ENCODE results near the gene SLC34A1. TPM values are rescaled to one million over a fixed set of nuclear protein-coding genes. Genes with fewer than 3 reads are reported as not detected.
"Not testable (repeated sequence)": the region's sequence is repeated elsewhere in the genome, so short reads cannot be mapped to it uniquely, and the experiment has no call there.

The SLC34A1 gene
- total RNA-seq, 1 donor from 2014 or later, result not detected

DNA sequence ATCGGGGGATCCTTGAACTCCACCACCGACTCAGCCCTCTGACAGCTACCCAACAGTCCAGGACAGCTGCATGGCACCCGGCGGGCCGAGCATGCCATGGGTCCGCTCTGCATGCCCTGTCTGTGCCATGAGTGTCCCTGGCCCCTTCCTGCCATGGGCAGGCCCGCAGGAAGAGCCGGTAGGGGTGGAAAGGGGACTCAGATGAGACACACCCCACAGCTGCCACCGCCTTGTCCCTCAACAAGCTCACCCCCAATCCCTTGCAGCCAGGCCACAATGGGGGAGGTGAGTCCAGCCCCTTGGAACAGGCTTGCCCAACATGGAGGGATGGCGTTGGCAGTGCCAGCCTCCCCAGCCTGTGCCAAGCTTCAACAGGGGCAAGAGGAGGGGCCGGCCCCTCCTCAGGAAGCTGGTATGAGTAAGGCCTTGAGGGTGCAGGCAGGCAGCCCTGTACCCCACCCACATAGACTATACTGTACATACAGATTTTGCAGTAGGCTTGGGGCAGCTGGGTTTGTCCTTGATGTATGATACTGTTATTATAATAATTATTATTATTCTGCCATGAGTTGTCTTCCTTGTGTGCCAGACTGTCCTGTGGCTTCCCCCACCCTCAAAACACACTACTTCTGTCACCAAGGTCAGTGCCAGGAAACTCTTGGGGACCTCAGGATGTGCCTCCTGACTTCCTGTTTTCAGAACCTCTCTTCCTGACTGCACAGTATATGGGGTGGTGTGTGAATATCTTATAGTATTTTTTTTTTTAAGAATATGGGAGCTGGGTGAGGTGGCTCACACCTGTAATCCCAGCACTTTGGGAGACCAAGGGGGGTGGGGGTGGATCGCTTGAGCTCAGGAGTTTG is 12.0 kb upstream of the SLC34A1 start:
- peak overlapping the region; percentile 86 for H3K4me3 ChIP-seq (ENCODE audit: low read depth, low read length)
- TF ChIP-seq, protein P1, sequence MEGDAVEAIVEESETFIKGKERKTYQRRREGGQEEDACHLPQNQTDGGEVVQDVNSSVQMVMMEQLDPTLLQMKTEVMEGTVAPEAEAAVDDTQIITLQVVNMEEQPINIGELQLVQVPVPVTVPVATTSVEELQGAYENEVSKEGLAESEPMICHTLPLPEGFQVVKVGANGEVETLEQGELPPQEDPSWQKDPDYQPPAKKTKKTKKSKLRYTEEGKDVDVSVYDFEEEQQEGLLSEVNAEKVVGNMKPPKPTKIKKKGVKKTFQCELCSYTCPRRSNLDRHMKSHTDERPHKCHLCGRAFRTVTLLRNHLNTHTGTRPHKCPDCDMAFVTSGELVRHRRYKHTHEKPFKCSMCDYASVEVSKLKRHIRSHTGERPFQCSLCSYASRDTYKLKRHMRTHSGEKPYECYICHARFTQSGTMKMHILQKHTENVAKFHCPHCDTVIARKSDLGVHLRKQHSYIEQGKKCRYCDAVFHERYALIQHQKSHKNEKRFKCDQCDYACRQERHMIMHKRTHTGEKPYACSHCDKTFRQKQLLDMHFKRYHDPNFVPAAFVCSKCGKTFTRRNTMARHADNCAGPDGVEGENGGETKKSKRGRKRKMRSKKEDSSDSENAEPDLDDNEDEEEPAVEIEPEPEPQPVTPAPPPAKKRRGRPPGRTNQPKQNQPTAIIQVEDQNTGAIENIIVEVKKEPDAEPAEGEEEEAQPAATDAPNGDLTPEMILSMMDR (conservative IDR thresholded peaks at IDR 0.05; ENCODE audit: low read depth, low read length), result no peak
- DNase-seq (ENCODE audit: low read depth), result no peak

DNA sequence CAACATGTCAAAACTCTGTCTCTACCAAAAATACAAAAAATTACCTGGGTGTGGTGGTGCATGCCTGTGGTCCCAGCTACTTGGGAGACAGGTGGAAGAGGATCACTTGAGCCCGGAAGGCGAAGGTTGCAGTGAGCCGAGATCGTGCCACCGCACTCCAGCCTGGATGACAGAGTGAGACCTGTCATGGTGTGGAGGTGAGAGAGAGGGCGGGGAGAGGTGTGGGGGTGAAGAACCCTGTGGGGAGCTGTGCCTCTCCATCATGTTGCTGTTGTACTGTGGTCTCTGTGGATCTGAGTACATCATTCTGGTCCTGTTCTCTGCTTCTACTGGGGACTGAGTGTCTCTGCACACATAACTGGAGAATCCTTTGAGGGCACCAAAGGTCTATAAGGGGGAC is 11.3 kb upstream of the SLC34A1 start:
- H3K4me3 ChIP-seq (ENCODE audit: low read depth, low read length), result no peak overlapping the region
- TF ChIP-seq, protein P1 (conservative IDR thresholded peaks at IDR 0.05; ENCODE audit: low read depth, low read length), result no peak
- DNase-seq (ENCODE audit: low read depth), result no peak

DNA sequence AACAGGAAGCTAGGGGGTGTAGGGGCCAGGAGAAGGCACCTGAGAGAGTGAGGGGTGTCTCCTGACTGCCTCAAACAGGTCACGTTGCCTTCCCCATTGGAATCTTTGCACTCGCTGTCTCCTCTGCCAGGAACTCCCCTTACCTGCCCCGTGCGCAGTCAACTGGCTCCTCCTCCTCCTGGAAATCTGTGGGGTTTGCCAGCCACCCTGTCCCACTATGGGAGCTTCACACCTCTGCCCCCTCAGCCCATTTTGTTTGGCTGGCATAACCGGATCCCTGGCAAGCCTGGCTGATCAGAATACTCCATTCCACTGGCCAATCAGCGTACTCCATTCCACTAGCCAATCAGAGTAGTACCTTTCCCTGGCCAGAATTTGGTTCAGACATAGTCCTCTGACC is 10.4 kb upstream of the SLC34A1 start:
- DNase-seq (ENCODE audit: low read depth), result no peak
- TF ChIP-seq, protein P1 (conservative IDR thresholded peaks at IDR 0.05; ENCODE audit: low read depth, low read length), result no peak
- no peak overlapping the region for H3K4me3 ChIP-seq (ENCODE audit: low read depth, low read length)

DNA sequence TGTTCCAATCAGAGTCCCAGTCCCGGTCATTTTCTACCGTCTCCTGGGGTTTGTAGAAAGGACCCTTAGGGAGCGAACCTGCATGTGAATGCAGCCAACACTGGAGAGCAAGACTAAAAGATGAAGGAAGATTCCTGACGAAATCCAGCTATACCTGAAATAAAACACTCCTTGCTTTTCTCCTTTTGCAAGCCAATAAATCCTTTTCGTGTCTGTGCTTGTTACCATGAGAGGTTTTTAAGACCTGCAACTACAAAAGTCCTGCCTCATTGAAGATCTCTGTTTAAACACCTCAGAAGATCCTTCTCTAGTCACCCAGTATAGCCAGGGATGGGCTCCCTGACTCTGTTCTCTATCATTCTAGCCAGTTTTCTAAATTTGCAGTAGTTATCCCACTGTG is 10.0 kb upstream of the SLC34A1 start:
- TF ChIP-seq, protein P1 (conservative IDR thresholded peaks at IDR 0.05; ENCODE audit: low read depth, low read length), result no peak
- DNase-seq (ENCODE audit: low read depth), result no peak
- no peak overlapping the region for H3K4me3 ChIP-seq (ENCODE audit: low read depth, low read length)

DNA sequence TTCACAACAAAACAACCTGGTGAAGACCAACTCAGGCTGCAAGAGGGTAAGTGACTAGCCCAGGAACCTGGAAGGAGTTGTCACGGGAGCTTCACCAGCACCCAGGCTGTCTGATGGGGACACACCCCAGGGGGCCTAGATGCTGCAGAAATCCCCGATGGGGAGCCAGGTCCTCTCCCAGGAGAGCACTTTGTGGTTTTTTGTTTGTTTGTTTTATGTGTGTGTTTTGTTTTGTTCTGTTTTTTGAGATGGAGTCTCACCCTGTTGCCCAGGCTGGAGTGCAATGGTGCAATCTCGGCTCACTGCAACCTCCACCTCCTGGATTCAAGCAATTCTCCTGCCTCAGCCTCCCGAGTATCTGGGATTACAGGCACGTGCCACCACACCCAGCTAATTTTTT is 8.7 kb upstream of the SLC34A1 start:
- not testable (repeated sequence) for DNase-seq (ENCODE audit: low read depth)

DNA sequence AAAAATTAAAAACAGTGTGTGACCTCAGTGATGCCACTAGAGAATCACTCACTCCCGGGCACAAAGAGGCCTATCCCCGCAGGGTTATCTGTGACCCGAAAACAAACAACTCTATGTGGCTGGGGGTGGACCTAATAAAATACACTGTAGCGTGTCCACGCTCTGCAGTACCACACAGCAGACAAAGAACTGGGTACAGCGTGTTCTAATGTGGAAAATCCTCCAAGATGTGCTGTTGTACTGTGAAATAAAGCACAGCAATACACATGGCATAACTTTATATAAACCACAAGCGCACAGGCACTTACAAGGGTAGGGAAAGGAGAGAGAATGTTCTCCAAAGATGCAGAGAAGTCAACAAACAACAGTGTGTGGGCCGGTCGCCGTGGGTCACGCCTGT is 8.1 kb upstream of the SLC34A1 start:
- no peak for DNase-seq (ENCODE audit: low read depth)
- no peak overlapping the region for H3K4me3 ChIP-seq (ENCODE audit: low read depth, low read length)
- TF ChIP-seq, protein P1 (conservative IDR thresholded peaks at IDR 0.05; ENCODE audit: low read depth, low read length), result peak; percentile 17

More for the DNA sequence above, 8.7 kb upstream of the SLC34A1 start:
- H3K4me3 ChIP-seq (ENCODE audit: low read depth, low read length), result not testable (repeated sequence)

DNA sequence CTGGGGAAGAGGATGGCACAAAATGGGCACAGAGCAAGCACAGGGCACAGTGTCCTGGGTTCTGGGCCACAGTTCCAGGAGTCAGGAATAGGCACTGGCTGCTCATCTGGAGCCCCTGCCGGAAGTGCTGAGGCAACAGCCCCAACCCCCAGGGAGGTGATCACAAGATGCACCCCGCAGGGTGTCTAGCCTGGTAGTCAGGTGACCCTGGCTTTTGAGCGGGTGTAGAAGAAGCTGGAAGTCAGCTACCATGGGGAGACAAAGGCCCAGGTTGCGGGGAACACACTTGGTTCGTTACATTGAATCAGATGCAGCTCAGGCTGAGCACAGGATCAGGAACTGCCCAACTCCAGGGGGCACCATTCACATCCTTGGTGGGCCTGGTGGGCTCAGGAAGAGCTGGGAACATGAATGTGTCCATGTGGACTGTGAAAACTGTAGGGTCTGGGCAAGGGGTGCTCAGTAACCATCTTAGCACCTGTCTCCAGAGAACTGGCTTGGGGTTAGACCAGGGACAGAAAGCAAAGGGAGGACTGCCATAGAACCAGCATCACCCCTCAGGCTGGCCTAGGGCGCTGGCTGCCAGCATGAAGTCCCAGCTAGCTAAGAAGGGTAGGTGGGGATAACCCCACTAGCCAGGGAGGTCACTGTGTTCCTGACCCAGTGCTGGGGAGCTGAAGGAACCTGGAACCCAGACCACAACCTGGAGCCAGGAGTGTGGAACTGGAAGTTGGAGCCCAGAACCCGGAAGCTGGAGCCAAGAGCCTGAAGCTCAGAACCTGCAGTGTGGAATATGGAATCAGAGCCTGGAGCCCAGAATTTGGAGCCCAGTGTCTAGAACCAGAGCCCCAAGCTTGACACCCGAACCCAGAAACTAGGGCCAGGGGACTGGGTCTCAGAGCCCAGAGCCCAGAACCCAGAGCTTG is 6.1 kb upstream of the SLC34A1 start:
- no peak overlapping the region for H3K4me3 ChIP-seq (ENCODE audit: low read depth, low read length)
- TF ChIP-seq, protein P1 (conservative IDR thresholded peaks at IDR 0.05; ENCODE audit: low read depth, low read length), result peak; percentile 22
- no peak for DNase-seq (ENCODE audit: low read depth)
